HG03558 (cell line): ENCODE measurements around the gene PHLDB3.

ENCODE experiments used
- ATAC-seq: cut with Tn5 transposase; IDR thresholded peaks from one replicate; pipeline ENCODE4 v1.9.1; 2021; ENCODE audit warnings: moderate number of reproducible peaks; ENCODE audit not compliant: unreplicated experiment; ENCODE audit errors: extremely low read depth

The PHLDB3 gene

GRCh38 chr19:43471091-43471490 is 33.5 kb downstream of the PHLDB3 start:
- no peak for ATAC-seq

- no peak for ATAC-seq
These were observed 34.3 kb downstream of the PHLDB3 start for GRCh38 chr19:43470288-43470687.

GRCh38 chr19:43469160-43469480 is 35.4 kb downstream of the PHLDB3 start:
- no peak for ATAC-seq

GRCh38 chr19:43468354-43469159 is 36.0 kb downstream of the PHLDB3 start:
- no peak for ATAC-seq

- ATAC-seq, result no peak
These were observed 36.8 kb downstream of the PHLDB3 start for GRCh38 chr19:43467730-43468129.

GRCh38 chr19:43467276-43467675 is 37.3 kb downstream of the PHLDB3 start:
- no peak for ATAC-seq

- no peak for ATAC-seq
These were observed 37.8 kb downstream of the PHLDB3 start for GRCh38 chr19:43466793-43467192.

- ATAC-seq, result no peak
These were observed 39.0 kb downstream of the PHLDB3 start, which contains the start of gene LYPD3 for GRCh38 chr19:43465468-43466120. LYPD3 (minus strand) TSS chr19:43465608; CDS start chr19:43465571, 37 bp downstream.

- no peak for ATAC-seq
These were observed 40.3 kb downstream of the PHLDB3 start for GRCh38 chr19:43464134-43464775.

- ATAC-seq, result peak; percentile 52
These were observed 41.0 kb downstream of the PHLDB3 start for GRCh38 chr19:43463381-43464133.

GRCh38 chr19:43462785-43463380 is 41.7 kb downstream of the PHLDB3 start:
- ATAC-seq, result no peak

GRCh38 chr19:43462383-43462782 is 42.2 kb downstream of the PHLDB3 start:
- ATAC-seq, result no peak

- ATAC-seq, result no peak
These were observed 43.2 kb downstream of the PHLDB3 start for GRCh38 chr19:43461303-43461702.

GRCh38 chr19:43460362-43461016 is 44.1 kb downstream of the PHLDB3 start:
- ATAC-seq, result no peak

- no peak for ATAC-seq
These were observed 46.7 kb downstream of the PHLDB3 start for GRCh38 chr19:43457809-43458208.

- no peak for ATAC-seq
These were observed 49.0 kb downstream of the PHLDB3 start for GRCh38 chr19:43455321-43456113.

- no peak for ATAC-seq
These were observed 50.5 kb downstream of the PHLDB3 start for GRCh38 chr19:43454031-43454430.

GRCh38 chr19:43452582-43452981 is 52.0 kb downstream of the PHLDB3 start:
- ATAC-seq, result no peak

GRCh38 chr19:43450545-43450997 is 54.0 kb downstream of the PHLDB3 start:
- no peak for ATAC-seq
